ENCODE data around the gene DOC2A.

DNA sequence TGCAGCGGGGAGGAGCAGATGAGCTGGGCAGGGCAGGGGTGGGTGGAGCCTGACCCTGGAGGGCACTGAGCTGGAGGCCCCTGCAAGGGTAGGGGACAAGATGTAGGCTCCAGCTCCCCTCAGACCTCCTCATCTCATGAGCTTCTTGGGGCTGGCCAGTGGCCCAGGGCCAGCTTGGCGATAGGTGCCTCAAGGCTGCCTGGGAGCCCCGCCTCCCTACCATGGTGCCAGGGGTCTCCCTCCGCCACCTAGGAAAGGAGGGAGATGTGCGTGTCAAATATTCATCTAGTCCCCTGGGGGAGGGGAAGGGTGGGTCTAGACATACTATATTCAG lies 19.3 kb downstream of the DOC2A start:
- TF ChIP-seq POLR2A (IDR thresholded peaks at IDR 0.05; ENCODE audit: low read length) (no peak), GATA1 (IDR thresholded peaks at IDR 0.05; ENCODE audit: low read depth, low read length) (no peak)
